ENCODE results near the gene NUDC. TPM values are rescaled to one million over a fixed set of nuclear protein-coding genes. Genes with fewer than 3 reads are reported as not detected.

The NUDC gene
- total and polyA plus RNA-seq, 9 of the 15 experiments (the other 6 are each of a cell fraction or from before 2014, with no cell fraction given): 9.8 to 234 (median 149) TPM

DNA sequence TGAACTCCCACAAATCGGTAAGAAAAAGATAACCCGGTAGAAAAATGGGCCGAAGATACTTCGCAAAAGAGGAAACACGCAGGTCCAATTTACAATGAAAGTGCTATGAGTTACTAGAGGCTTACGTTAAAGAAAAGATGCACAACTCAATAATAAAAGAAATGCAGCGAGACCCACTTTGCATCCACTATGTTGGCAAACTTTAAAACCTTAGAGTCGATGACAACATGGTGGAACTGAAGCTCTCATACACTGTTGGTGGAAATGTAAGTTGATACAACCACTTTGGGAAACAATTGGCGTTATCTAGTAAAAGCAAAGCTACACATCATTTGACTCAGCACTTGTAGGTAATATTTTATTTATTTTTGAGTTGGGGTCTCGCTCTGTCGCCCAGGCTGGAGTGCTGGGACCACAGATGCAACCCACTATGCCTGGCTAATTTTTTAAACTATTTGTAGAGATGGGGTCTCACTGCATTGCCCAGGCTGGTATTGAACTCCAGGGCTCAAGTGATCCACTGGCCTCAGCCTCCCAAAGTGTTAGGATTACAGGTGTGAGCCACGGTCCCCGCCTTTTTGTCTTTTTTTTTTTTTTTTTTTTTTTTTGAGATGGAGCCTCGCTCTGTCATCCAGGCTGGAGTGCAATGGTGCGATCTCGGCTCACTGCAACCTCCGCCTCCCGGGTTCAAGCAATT, 20.6 kb upstream of the NUDC start (continued):
- TF ChIP-seq, protein P1, sequence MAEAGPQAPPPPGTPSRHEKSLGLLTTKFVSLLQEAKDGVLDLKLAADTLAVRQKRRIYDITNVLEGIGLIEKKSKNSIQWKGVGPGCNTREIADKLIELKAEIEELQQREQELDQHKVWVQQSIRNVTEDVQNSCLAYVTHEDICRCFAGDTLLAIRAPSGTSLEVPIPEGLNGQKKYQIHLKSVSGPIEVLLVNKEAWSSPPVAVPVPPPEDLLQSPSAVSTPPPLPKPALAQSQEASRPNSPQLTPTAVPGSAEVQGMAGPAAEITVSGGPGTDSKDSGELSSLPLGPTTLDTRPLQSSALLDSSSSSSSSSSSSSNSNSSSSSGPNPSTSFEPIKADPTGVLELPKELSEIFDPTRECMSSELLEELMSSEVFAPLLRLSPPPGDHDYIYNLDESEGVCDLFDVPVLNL (CRISPR knock-in tag; IDR thresholded peaks at IDR 0.05; ENCODE audit: low read depth): no peak
- TF ChIP-seq ZNF41 (CRISPR knock-in tag; conservative IDR thresholded peaks at IDR 0.05) (no peak), NCOA2 (IDR thresholded peaks at IDR 0.05; ENCODE audit: partially characterized antibody in 2 of 2) (no peak), ZFX (CRISPR knock-in tag; IDR thresholded peaks at IDR 0.05) (no peak), NR2C1 (IDR thresholded peaks at IDR 0.05) (no peak), NR2C1 (tag; IDR thresholded peaks at IDR 0.05) (0 out of 2 replicates have a peak, but pooled peaks have one; percentile 3), SOX6 (IDR thresholded peaks at IDR 0.05) (no peak), HDAC8 (tag; IDR thresholded peaks at IDR 0.05) (no peak), KAT7 (CRISPR knock-in tag; IDR thresholded peaks at IDR 0.05; ENCODE audit: borderline replicate concordance) (0 out of 2 replicates have a peak, but pooled peaks have one; percentile 55), ZNF764 (CRISPR knock-in tag; IDR thresholded peaks at IDR 0.05; ENCODE audit: low read depth) (no peak), MED1 (CRISPR knock-in tag; IDR thresholded peaks at IDR 0.05; ENCODE audit: borderline replicate concordance) (no peak), ZNF717 (CRISPR knock-in tag; IDR thresholded peaks at IDR 0.05) (0 out of 2 replicates have a peak, but pooled peaks have one; percentile 68), CBX2 (IDR thresholded peaks at IDR 0.05; ENCODE audit: insufficient read depth, low read length, poor library complexity, severe bottlenecking) (no peak), RBM17 (IDR thresholded peaks at IDR 0.05; ENCODE audit: borderline replicate concordance, low read depth, low read length) (no peak), SMARCC2 (IDR thresholded peaks at IDR 0.05; ENCODE audit: low read depth) (0 out of 2 replicates have a peak, but pooled peaks have one; percentile 33), ZNF75A (CRISPR knock-in tag; IDR thresholded peaks at IDR 0.05) (no peak), RBM39 (optimal IDR thresholded peaks at IDR 0.05; ENCODE audit: low read depth, low read length) (no peak), PTTG1 (tag; IDR thresholded peaks at IDR 0.05; ENCODE audit: low read depth) (no peak), DDX20 (tag; IDR thresholded peaks at IDR 0.05; ENCODE audit: low read depth) (no peak)
- TF ChIP-seq, protein P2, sequence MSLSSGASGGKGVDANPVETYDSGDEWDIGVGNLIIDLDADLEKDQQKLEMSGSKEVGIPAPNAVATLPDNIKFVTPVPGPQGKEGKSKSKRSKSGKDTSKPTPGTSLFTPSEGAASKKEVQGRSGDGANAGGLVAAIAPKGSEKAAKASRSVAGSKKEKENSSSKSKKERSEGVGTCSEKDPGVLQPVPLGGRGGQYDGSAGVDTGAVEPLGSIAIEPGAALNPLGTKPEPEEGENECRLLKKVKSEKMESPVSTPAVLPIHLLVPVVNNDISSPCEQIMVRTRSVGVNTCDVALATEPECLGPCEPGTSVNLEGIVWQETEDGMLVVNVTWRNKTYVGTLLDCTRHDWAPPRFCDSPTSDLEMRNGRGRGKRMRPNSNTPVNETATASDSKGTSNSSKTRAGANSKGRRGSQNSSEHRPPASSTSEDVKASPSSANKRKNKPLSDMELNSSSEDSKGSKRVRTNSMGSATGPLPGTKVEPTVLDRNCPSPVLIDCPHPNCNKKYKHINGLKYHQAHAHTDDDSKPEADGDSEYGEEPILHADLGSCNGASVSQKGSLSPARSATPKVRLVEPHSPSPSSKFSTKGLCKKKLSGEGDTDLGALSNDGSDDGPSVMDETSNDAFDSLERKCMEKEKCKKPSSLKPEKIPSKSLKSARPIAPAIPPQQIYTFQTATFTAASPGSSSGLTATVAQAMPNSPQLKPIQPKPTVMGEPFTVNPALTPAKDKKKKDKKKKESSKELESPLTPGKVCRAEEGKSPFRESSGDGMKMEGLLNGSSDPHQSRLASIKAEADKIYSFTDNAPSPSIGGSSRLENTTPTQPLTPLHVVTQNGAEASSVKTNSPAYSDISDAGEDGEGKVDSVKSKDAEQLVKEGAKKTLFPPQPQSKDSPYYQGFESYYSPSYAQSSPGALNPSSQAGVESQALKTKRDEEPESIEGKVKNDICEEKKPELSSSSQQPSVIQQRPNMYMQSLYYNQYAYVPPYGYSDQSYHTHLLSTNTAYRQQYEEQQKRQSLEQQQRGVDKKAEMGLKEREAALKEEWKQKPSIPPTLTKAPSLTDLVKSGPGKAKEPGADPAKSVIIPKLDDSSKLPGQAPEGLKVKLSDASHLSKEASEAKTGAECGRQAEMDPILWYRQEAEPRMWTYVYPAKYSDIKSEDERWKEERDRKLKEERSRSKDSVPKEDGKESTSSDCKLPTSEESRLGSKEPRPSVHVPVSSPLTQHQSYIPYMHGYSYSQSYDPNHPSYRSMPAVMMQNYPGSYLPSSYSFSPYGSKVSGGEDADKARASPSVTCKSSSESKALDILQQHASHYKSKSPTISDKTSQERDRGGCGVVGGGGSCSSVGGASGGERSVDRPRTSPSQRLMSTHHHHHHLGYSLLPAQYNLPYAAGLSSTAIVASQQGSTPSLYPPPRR (CRISPR knock-in tag; IDR thresholded peaks at IDR 0.05; ENCODE audit: borderline replicate concordance): no peak
- TF ChIP-seq, protein P3, sequence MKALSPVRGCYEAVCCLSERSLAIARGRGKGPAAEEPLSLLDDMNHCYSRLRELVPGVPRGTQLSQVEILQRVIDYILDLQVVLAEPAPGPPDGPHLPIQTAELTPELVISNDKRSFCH (CRISPR knock-in tag; IDR thresholded peaks at IDR 0.05): 0 out of 2 replicates have a peak, but pooled peaks have one; percentile 8
- TF ChIP-seq, protein P3 (tag; IDR thresholded peaks at IDR 0.05): peak; percentile 53; the same call in 1 of the 2 replicates
